NB4 (cell line): ENCODE data around the gene MAD1L1.

ENCODE experiments used
- DNase-seq: peaks from one replicate; pipeline ENCODE4 v3.0.0; 2010; ENCODE audit warnings: low read depth
- H3K4me3 ChIP-seq: one replicate; pipeline ENCODE4 v1.5.1; 2011; ENCODE audit warnings: mild to moderate bottlenecking, low read depth, low read length, moderate library complexity
- CTCF ChIP-seq: IDR thresholded peaks from one replicate; pipeline ENCODE4 v1.5.1; 2012; ENCODE audit warnings: low read depth, low read length
- MAX ChIP-seq: IDR thresholded peaks from 2 replicates; pipeline ENCODE4 v1.6.1; 2011; ENCODE audit warnings: low read depth, low read length
- MYC ChIP-seq: IDR thresholded peaks from 2 replicates; pipeline ENCODE4 v1.6.1; 2011; ENCODE audit warnings: low read depth, low read length
- POLR2A ChIP-seq: IDR thresholded peaks from 2 replicates; pipeline ENCODE4 v1.6.1; 2011; ENCODE audit warnings: mild to moderate bottlenecking; ENCODE audit not compliant: insufficient read length; ENCODE audit errors: extremely low read depth

The MAD1L1 gene

DNA sequence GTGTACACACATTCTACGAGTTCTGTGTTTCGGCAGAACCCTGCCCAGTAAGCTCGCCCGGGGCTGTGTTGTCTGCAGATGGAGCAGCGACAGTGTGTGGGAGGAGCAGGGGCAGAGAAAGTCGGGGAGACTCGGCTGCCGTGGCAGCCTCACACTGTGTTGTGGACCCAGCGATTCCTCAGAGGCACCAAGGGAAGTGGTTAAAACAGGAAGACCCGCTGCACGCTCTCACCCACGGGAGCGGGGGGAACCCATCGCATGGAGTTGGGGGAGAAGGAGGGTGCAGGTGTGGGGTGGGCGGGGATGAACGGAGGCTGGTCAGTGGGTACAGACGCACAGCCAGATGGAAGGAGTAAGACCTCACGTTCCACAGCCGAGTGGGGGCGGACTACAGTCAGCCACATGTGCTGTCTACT, 312.5 kb downstream of the MAD1L1 start:
- peak; percentile 90 for DNase-seq
- no peak for TF ChIP-seq CTCF
- TF ChIP-seq MAX = peak; percentile 47
- no peak for TF ChIP-seq POLR2A
- no peak; the same call in 1 of the 2 replicates for TF ChIP-seq MYC
- H3K4me3 ChIP-seq = peak overlapping the region; percentile 26

GRCh38 chr7:1919539-1920265, 313.0 kb downstream of the MAD1L1 start:
- TF ChIP-seq MAX = peak; percentile 72
- TF ChIP-seq MYC = no peak

DNA sequence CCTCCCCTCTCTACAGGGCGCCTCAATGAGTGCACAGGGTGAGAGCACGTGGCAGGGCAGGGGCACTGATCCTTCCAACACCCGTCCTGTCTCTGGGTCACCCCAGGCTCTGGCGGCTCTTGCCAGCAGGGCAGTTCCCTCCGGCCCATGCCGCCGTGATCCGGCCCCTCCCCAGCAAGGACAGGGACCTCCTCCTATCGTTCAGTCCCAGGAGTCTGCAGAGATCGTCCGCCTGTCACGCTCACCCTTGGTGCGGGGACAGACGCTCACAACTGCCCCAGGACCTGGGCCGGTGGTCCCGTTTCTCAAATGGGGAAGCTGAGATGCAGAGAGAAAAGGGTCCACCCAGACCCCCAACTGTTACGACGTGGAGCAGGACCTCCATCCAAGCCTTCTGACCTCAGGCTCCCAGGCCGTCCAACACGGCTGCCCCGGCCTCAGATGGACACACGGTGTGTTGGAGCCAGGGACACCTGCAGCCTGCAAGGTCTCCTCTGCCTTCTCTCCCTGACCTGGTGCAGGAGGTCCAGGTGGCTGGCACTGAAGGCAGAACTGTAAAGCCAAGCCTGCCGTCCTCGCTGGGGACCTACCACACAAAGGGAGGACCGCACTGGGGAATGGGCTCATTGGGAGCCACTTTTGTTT, 313.7 kb downstream of the MAD1L1 start:
- H3K4me3 ChIP-seq = no peak overlapping the region
- DNase-seq = no peak
- TF ChIP-seq MYC (no peak), POLR2A (no peak), CTCF (no peak), MAX (no peak)

More at GRCh38 chr7:1919539-1920265, 313.0 kb downstream of the MAD1L1 start:
- peak overlapping the region; percentile 26 for H3K4me3 ChIP-seq
- DNase-seq = peak; percentile 70

DNA sequence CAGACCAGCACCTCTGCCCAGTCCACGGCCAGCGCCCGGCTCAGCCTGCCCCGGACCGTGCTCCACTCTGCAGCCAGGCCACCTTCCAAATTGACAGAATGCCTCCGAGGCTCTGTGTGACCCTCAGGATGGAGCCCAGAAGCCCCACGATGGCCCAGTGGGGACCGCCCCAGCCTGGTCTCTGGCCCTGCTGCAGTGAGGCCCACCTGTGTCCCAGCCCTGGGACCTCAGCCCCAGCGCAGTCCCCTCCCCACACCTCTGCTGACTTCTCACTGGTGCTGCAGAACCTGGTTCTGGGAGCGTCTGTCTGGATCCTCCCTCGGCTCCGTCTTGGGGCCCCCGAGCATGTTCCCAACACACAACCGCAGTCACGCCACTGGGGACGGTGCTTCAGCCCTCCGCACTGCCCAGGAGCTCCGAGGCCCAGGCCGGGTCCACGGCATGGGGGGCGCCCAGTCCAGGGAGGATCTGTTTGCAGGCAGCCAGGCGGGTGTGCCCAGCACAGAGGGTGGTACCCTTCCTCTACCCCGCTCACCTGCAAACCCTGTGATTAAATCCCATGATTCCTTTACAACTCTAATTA, 314.6 kb downstream of the MAD1L1 start:
- no peak overlapping the region for H3K4me3 ChIP-seq
- no peak for DNase-seq
- no peak for TF ChIP-seq POLR2A
- no peak for TF ChIP-seq MAX
- no peak for TF ChIP-seq CTCF

GRCh38 chr7:1917221-1918062, 315.3 kb downstream of the MAD1L1 start:
- TF ChIP-seq POLR2A (no peak), CTCF (no peak), MAX (no peak), MYC (no peak)
- DNase-seq = no peak
- H3K4me3 ChIP-seq = no peak overlapping the region

DNA sequence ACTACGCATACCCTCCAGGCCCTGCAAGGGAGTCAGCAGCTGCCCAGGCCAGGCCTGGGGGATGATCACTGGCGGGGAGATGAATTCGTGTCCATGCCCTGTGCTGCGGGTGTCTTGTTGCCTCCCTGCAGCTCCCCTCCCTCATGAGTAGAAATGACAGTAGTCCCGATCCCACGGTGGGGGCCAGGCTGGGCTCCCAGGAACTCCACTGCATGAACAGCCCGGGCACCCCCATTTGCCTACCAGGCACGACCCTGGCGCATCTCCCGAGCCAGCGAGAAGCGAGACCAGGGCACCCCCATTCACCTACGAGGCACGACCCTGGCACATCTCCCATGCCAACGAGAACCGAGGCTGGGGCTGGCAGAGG, 316.2 kb downstream of the MAD1L1 start:
- DNase-seq = no peak
- TF ChIP-seq POLR2A (no peak), MYC (no peak), CTCF (no peak), MAX (no peak)
- H3K4me3 ChIP-seq = no peak overlapping the region
